ENCODE data around the gene MESP2. TPM values are rescaled to one million over a fixed set of nuclear protein-coding genes. Genes with fewer than 3 reads are reported as not detected.

Gene MESP2
- total and polyA plus RNA-seq, 2 of the 13 experiments (the other 11 are each of a cell fraction or from before 2014, with no cell fraction given): not detected

DNA sequence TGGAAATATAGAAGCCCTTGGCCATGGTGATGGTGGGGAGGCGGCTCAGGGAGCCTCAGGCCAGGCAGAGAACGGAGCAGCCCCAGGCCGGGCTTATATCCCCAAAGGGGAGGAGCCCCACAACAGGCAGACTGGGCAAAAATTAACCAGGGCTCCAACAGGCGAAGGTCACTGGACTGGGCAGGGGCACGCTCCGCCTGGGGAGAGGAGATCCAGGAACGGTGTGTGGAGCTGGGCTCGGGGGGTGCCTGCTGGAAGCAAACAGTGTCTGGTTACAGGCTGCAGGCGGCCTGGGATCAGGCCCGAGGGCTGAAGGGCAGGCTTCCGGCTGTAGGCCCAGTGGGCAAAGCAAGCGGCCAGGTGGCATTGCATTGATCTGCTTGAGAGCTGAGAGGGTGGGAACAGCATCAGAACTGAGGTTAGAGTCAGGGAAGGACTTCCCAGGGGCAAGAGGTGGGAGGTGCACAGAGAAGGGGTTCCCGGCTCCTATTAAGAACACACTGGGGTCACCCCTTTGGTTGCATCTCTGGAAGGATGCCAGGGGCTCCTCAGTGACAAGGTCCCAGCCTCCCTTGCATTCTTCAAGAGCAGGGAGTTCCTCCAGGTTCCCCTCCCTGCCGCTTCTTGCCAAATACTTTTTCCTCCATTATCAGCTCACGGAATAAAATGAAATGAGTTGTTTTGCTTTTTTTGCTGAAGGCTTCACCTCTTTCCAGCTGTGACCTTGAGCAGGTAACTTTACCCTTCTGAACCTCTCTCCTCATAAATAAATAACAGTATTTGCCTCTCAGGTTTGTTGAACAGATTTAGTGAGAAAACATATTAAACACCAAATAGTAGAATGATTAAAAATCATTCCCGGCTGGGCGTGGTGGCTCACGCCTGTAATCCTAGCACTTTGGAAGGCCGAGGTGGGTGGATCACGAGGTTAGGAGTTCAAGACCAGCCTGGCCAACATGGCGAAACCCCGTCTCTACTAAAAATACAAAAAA is 30.7 kb downstream of the MESP2 start (continued):
- TF ChIP-seq NFIC (IDR thresholded peaks at IDR 0.05; ENCODE audit: low read length) (no peak), BORCS8-MEF2B (CRISPR knock-in tag; IDR thresholded peaks at IDR 0.05) (peak; percentile 64; the same call in 1 of the 2 replicates), PAF1 (CRISPR knock-in tag; IDR thresholded peaks at IDR 0.05) (no peak), HDAC2 (CRISPR knock-in tag; IDR thresholded peaks at IDR 0.05) (peak; percentile 95), HBP1 (CRISPR knock-in tag; IDR thresholded peaks at IDR 0.05; ENCODE audit: low read depth) (peak; percentile 57; the same call in 1 of the 2 replicates), ZKSCAN5 (CRISPR knock-in tag; IDR thresholded peaks at IDR 0.05) (no peak), REPIN1 (CRISPR knock-in tag; IDR thresholded peaks at IDR 0.05; ENCODE audit: borderline replicate concordance, low read depth) (peak; percentile 56; the same call in 1 of the 2 replicates), TEAD2 (CRISPR knock-in tag; IDR thresholded peaks at IDR 0.05) (no peak), IKZF1 (IDR thresholded peaks at IDR 0.05) (no peak), PAXIP1 (CRISPR knock-in tag; conservative IDR thresholded peaks at IDR 0.05) (peak; percentile 89), U2AF1 (optimal IDR thresholded peaks at IDR 0.05; ENCODE audit: low read depth, low read length) (no peak), ZNF34 (CRISPR knock-in tag; IDR thresholded peaks at IDR 0.05; ENCODE audit: borderline replicate concordance) (no peak), ATF1 (CRISPR knock-in tag; IDR thresholded peaks at IDR 0.05) (no peak)
- TF ChIP-seq, protein P1, sequence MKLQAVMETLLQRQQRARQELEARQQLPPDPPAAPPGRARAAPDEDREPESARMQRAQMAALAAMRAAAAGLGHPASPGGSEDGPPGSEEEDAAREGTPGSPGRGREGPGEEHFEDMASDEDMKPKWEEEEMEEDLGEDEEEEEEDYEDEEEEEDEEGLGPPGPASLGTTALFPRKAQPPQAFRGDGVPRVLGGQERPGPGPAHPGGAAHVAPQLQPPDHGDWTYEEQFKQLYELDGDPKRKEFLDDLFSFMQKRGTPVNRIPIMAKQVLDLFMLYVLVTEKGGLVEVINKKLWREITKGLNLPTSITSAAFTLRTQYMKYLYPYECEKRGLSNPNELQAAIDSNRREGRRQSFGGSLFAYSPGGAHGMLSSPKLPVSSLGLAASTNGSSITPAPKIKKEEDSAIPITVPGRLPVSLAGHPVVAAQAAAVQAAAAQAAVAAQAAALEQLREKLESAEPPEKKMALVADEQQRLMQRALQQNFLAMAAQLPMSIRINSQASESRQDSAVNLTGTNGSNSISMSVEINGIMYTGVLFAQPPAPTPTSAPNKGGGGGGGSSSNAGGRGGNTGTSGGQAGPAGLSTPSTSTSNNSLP (IDR thresholded peaks at IDR 0.05; ENCODE audit: low read depth, low read length): peak; percentile 45; the same call in 1 of the 2 replicates
- TF ChIP-seq, protein P2, sequence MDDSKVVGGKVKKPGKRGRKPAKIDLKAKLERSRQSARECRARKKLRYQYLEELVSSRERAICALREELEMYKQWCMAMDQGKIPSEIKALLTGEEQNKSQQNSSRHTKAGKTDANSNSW (CRISPR knock-in tag; IDR thresholded peaks at IDR 0.05; ENCODE audit: borderline replicate concordance): no peak
- TF ChIP-seq, protein P3, sequence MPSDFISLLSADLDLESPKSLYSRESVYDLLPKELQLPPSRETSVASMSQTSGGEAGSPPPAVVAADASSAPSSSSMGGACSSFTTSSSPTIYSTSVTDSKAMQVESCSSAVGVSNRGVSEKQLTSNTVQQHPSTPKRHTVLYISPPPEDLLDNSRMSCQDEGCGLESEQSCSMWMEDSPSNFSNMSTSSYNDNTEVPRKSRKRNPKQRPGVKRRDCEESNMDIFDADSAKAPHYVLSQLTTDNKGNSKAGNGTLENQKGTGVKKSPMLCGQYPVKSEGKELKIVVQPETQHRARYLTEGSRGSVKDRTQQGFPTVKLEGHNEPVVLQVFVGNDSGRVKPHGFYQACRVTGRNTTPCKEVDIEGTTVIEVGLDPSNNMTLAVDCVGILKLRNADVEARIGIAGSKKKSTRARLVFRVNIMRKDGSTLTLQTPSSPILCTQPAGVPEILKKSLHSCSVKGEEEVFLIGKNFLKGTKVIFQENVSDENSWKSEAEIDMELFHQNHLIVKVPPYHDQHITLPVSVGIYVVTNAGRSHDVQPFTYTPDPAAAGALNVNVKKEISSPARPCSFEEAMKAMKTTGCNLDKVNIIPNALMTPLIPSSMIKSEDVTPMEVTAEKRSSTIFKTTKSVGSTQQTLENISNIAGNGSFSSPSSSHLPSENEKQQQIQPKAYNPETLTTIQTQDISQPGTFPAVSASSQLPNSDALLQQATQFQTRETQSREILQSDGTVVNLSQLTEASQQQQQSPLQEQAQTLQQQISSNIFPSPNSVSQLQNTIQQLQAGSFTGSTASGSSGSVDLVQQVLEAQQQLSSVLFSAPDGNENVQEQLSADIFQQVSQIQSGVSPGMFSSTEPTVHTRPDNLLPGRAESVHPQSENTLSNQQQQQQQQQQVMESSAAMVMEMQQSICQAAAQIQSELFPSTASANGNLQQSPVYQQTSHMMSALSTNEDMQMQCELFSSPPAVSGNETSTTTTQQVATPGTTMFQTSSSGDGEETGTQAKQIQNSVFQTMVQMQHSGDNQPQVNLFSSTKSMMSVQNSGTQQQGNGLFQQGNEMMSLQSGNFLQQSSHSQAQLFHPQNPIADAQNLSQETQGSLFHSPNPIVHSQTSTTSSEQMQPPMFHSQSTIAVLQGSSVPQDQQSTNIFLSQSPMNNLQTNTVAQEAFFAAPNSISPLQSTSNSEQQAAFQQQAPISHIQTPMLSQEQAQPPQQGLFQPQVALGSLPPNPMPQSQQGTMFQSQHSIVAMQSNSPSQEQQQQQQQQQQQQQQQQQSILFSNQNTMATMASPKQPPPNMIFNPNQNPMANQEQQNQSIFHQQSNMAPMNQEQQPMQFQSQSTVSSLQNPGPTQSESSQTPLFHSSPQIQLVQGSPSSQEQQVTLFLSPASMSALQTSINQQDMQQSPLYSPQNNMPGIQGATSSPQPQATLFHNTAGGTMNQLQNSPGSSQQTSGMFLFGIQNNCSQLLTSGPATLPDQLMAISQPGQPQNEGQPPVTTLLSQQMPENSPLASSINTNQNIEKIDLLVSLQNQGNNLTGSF (CRISPR knock-in tag; IDR thresholded peaks at IDR 0.05): 0 out of 2 replicates have a peak, but pooled peaks have one; percentile 27
